PC-3 (cell line): Measurements from ENCODE around the gene CBX7. TPM values are rescaled to one million over a fixed set of nuclear protein-coding genes. Genes with fewer than 3 reads are reported as not detected.

Experiments used
- ATAC-seq: fragments of 200-7000 bp; cut with Tn5 transposase; 2 replicates; pipeline ENCODE4 v1.9.1; 2020; ENCODE audit warnings: mild to moderate bottlenecking, moderate library complexity
- BruUV-seq: library from RNA; stranded (reverse); fragments of 400-500 nt; replicated peaks from 2 replicates; lab custom pipeline; 2021; lab: Mats Ljungman, UMichigan
- CTCF ChIA-PET: fragments of 300-600 bp; sonication (Branson Sonifier 250); formaldehyde crosslinking; loops from one replicate; lab custom pipeline; 2022; ENCODE audit warnings: antibody characterized with exemption; lab: Charles Lee
- POLR2A ChIA-PET: fragments of 300-600 bp; sonication (Branson Sonifier 250); formaldehyde crosslinking; loops from one replicate; lab custom pipeline; 2022; ENCODE audit warnings: antibody characterized with exemption; ENCODE audit not compliant: unreplicated experiment; lab: Charles Lee
- DNase-seq: peaks from one replicate; pipeline ENCODE4 v3.0.0-alpha.2; 2015
- H2AFZ ChIP-seq: fragments of 300-600 bp; sonication (generic); 2 replicates; pipeline ENCODE4 v1.6.0; 2016; ENCODE audit warnings: antibody characterized with exemption, low read length
- H3F3A ChIP-seq: fragments of 300-600 bp; sonication (generic); one replicate; pipeline ENCODE4 v1.6.0; 2017; ENCODE audit warnings: antibody characterized with exemption, low read length, control low read depth, mild to moderate bottlenecking; ENCODE audit not compliant: unreplicated experiment
- H3K27ac ChIP-seq: fragments of 300-600 bp; sonication (generic); 2 replicates; pipeline ENCODE4 v1.5.1; 2016; ENCODE audit warnings: mild to moderate bottlenecking, low read length
- H3K27me3 ChIP-seq: fragments of 300-600 bp; sonication (generic); 2 replicates; pipeline ENCODE4 v1.6.1; 2016; ENCODE audit warnings: low read length, mixed read lengths
- H3K36me3 ChIP-seq: fragments of 300-600 bp; sonication (generic); 2 replicates; pipeline ENCODE4 v1.6.1; 2016; ENCODE audit warnings: low read depth, mixed run types, low read length, mixed read lengths
- H3K4me1 ChIP-seq: fragments of 300-600 bp; sonication (generic); 2 replicates; pipeline ENCODE4 v1.5.1; 2016; ENCODE audit warnings: low read length; ENCODE audit not compliant: insufficient read depth
- H3K4me2 ChIP-seq: fragments of 300-600 bp; sonication (generic); 2 replicates; pipeline ENCODE4 v1.6.0; 2016; ENCODE audit warnings: low read length
- H3K4me3 ChIP-seq: fragments of 300-600 bp; sonication (generic); 2 replicates; pipeline ENCODE4 v1.5.1; 2016; ENCODE audit warnings: mild to moderate bottlenecking, low read length, mixed read lengths
- H3K79me2 ChIP-seq: fragments of 300-600 bp; sonication (generic); 2 replicates; pipeline ENCODE4 v1.6.1; 2017; ENCODE audit warnings: low read length, mixed read lengths
- H3K9ac ChIP-seq: fragments of 300-600 bp; sonication (generic); 2 replicates; pipeline ENCODE4 v1.6.0; 2016; ENCODE audit warnings: mild to moderate bottlenecking, low read length
- H3K9me2 ChIP-seq: fragments of 300-600 bp; sonication (generic); replicated peaks from 2 replicates; pipeline ENCODE4 v1.6.1; 2016; ENCODE audit warnings: mixed run types, low read length, mixed read lengths
- H3K9me3 ChIP-seq: fragments of 300-600 bp; sonication (generic); 2 replicates; pipeline ENCODE4 v1.6.1; 2016; ENCODE audit warnings: low read length, mixed read lengths
- H4K20me1 ChIP-seq: fragments of 300-600 bp; sonication (generic); 2 replicates; pipeline ENCODE4 v1.6.1; 2016; ENCODE audit warnings: low read length, mixed read lengths
- EZH2 ChIP-seq: fragments of 300-600 bp; sonication (generic); IDR thresholded peaks from one replicate; pipeline ENCODE4 v1.6.1; 2017; ENCODE audit warnings: antibody characterized with exemption, mild to moderate bottlenecking, low read length; ENCODE audit not compliant: unreplicated experiment
- EZH2phosphoT487 ChIP-seq: fragments of 300-600 bp; sonication (generic); IDR thresholded peaks from 2 replicates; pipeline ENCODE4 v1.6.1; 2018; ENCODE audit warnings: mild to moderate bottlenecking, antibody characterized with exemption, low read length, borderline replicate concordance
- intact Hi-C: fragments of 100-400 bp; cut with micrococcal nuclease; formaldehyde crosslinking; loops from 2 replicates; pipeline ENCODE4 v1.9.0; 2023
- total RNA-seq: library from RNA; depleted of rRNA; stranded (reverse); fragments of >200 nt; gene quantifications from 2 replicates; pipeline ENCODE4 v1.2.3, GENCODE V29; 2014
- TF ChIP-seq, protein P1 (sequence below): fragments of 300-600 bp; sonication (generic); conservative IDR thresholded peaks from 2 replicates; pipeline ENCODE4 v1.5.1; 2017; ENCODE audit warnings: antibody characterized with exemption, low read depth, mild to moderate bottlenecking, low read length

Gene CBX7
- total RNA-seq, 1 experiment from 2014 or later: 8.6 TPM

DNA sequence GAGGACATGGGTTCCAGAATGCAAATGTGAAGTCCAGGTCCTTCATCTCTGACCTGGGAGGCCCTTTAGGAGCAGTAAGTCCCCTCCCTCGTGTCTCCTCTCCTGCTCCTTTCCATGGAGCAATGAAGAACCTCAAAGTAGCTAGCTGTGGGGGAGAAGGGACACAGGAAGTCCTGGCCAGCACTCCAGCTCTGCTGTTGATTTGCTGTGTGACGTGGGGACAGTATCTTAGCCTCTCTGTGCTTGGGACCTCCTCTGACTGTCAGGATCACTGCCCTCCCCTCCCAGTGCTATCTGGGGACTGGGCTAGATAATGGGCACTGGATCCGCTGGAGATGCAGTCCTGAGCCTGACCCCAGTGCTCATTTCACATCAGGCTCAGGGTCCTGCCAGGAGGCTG lies 56.5 kb downstream of the CBX7 start:
- no peak overlapping the region for H2AFZ ChIP-seq
- no peaks in the 10 kb centered on the region for H3K9me2 ChIP-seq
- H3K79me2 ChIP-seq: peaks cover 8% of the 10 kb centered on the region; the same call in 1 of the 2 replicates
- ChIA-PET CTCF (no interaction called here), POLR2A (no interaction called here)
- H3K27me3 ChIP-seq: no peaks in the 10 kb centered on the region
- ATAC-seq: no peak
- DNase-seq: no peak
- no peak overlapping the region for H3K9ac ChIP-seq
- peaks cover 33% of the 10 kb centered on the region for H3K4me1 ChIP-seq
- TF ChIP-seq EZH2phosphoT487: no peak
- TF ChIP-seq EZH2: no peak
- TF ChIP-seq, protein P1, sequence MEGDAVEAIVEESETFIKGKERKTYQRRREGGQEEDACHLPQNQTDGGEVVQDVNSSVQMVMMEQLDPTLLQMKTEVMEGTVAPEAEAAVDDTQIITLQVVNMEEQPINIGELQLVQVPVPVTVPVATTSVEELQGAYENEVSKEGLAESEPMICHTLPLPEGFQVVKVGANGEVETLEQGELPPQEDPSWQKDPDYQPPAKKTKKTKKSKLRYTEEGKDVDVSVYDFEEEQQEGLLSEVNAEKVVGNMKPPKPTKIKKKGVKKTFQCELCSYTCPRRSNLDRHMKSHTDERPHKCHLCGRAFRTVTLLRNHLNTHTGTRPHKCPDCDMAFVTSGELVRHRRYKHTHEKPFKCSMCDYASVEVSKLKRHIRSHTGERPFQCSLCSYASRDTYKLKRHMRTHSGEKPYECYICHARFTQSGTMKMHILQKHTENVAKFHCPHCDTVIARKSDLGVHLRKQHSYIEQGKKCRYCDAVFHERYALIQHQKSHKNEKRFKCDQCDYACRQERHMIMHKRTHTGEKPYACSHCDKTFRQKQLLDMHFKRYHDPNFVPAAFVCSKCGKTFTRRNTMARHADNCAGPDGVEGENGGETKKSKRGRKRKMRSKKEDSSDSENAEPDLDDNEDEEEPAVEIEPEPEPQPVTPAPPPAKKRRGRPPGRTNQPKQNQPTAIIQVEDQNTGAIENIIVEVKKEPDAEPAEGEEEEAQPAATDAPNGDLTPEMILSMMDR: no peak
- H4K20me1 ChIP-seq: no peaks in the 10 kb centered on the region
- intact Hi-C loops: no loop called here
- H3K9me3 ChIP-seq: no peaks in the 10 kb centered on the region
- H3K27ac ChIP-seq: no peak overlapping the region
- no peak overlapping the region for H3K4me2 ChIP-seq
- no peaks in the 10 kb centered on the region for H3K36me3 ChIP-seq
- H3F3A ChIP-seq: no peaks in the 10 kb centered on the region
- H3K4me3 ChIP-seq: no peak overlapping the region
- BruUV-seq: no TSS peak

DNA sequence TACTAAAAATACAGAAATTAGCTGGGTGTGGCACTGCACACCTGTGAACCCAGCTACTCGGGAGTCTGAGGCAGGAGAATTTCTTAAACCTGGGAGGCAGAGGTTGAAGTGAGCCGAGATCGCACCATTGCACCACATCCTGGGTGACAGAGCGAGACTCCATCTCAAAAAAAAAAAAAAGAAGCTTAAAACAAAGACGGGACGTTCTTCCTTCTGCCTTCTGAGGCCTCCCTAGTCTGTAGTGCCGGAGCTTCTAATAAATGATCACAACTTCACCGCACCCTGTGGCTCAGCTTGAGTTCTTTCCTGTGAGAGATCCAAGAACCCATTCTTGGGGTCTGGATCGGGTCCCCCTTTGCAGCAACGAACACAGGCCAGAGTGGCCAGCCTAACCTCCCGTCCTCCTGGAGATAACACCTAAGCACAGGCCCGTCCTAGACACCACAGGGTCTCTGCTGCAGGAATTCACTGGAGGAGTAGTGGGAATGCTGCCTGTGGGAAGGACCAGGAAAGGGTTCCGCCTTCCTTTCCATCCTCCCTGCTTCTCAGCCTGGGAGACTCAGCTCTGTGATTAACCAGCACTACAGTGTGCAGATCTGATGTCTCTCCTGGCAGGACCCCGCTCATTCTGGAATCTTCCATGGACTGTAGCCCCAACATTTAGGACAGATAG lies 57.6 kb downstream of the CBX7 start:
- BruUV-seq: no TSS peak
- H3F3A ChIP-seq: no peaks in the 10 kb centered on the region
- H4K20me1 ChIP-seq: no peaks in the 10 kb centered on the region
- H3K9me2 ChIP-seq: no peaks in the 10 kb centered on the region
- H2AFZ ChIP-seq: no peak overlapping the region
- no peak overlapping the region for H3K9ac ChIP-seq
- no peak overlapping the region for H3K4me3 ChIP-seq
- CTCF ChIA-PET: no interaction called here
- intact Hi-C loops: no loop called here
- H3K36me3 ChIP-seq: no peaks in the 10 kb centered on the region
- peaks cover 42% of the 10 kb centered on the region for H3K4me1 ChIP-seq
- peaks cover 8% of the 10 kb centered on the region; the same call in 1 of the 2 replicates for H3K79me2 ChIP-seq
- no peak for TF ChIP-seq EZH2
- TF ChIP-seq, protein P1: no peak
- TF ChIP-seq EZH2phosphoT487: no peak
- H3K27ac ChIP-seq: no peak overlapping the region
- no peaks in the 10 kb centered on the region for H3K27me3 ChIP-seq
- POLR2A ChIA-PET: no interaction called here
- DNase-seq (no peak), ATAC-seq (no peak)
- H3K9me3 ChIP-seq: no peaks in the 10 kb centered on the region
- H3K4me2 ChIP-seq: no peak overlapping the region

- TF ChIP-seq, protein P1: no peak
- no peak for TF ChIP-seq EZH2phosphoT487
- TF ChIP-seq EZH2: no peak
- Histone ChIP-seq H3K27ac (peak overlapping the region; percentile 97), H3K79me2 (peaks cover 8% of the 10 kb centered on the region; the same call in 1 of the 2 replicates), H3K9me3 (no peaks in the 10 kb centered on the region), H3K9ac (peak overlapping the region; percentile 22), H4K20me1 (no peaks in the 10 kb centered on the region), H3K27me3 (no peaks in the 10 kb centered on the region), H3K9me2 (no peaks in the 10 kb centered on the region), H3K4me1 (peaks cover 41% of the 10 kb centered on the region), H3K36me3 (no peaks in the 10 kb centered on the region), H2AFZ (no peak overlapping the region), H3K4me2 (peak overlapping the region; percentile 69; the same call in 1 of the 2 replicates), H3F3A (no peaks in the 10 kb centered on the region), H3K4me3 (no peak overlapping the region)
- DNase-seq (no peak), ATAC-seq (no peak)
- BruUV-seq: no TSS peak
- CTCF ChIA-PET: no interaction called here
- POLR2A ChIA-PET: no interaction called here
- intact Hi-C loops: no loop called here
These were observed 60.2 kb downstream of the CBX7 start for GRCh38 chr22:39092111-39092862.
